ENCODE data around the gene SALL4.

- no peak for TF ChIP-seq CTCF (tag by site-specific recombination; IDR thresholded peaks at IDR 0.05)
- TF ChIP-seq, protein P1, sequence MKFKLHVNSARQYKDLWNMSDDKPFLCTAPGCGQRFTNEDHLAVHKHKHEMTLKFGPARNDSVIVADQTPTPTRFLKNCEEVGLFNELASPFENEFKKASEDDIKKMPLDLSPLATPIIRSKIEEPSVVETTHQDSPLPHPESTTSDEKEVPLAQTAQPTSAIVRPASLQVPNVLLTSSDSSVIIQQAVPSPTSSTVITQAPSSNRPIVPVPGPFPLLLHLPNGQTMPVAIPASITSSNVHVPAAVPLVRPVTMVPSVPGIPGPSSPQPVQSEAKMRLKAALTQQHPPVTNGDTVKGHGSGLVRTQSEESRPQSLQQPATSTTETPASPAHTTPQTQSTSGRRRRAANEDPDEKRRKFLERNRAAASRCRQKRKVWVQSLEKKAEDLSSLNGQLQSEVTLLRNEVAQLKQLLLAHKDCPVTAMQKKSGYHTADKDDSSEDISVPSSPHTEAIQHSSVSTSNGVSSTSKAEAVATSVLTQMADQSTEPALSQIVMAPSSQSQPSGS (tag by site-specific recombination; IDR thresholded peaks at IDR 0.05; ENCODE audit: low read depth) = no peak
- TF ChIP-seq ZNF629 (tag by site-specific recombination; IDR thresholded peaks at IDR 0.05) = no peak
- no peak for TF ChIP-seq REPIN1 (tag by site-specific recombination; IDR thresholded peaks at IDR 0.05; ENCODE audit: low read depth)
- TF ChIP-seq, protein P2, sequence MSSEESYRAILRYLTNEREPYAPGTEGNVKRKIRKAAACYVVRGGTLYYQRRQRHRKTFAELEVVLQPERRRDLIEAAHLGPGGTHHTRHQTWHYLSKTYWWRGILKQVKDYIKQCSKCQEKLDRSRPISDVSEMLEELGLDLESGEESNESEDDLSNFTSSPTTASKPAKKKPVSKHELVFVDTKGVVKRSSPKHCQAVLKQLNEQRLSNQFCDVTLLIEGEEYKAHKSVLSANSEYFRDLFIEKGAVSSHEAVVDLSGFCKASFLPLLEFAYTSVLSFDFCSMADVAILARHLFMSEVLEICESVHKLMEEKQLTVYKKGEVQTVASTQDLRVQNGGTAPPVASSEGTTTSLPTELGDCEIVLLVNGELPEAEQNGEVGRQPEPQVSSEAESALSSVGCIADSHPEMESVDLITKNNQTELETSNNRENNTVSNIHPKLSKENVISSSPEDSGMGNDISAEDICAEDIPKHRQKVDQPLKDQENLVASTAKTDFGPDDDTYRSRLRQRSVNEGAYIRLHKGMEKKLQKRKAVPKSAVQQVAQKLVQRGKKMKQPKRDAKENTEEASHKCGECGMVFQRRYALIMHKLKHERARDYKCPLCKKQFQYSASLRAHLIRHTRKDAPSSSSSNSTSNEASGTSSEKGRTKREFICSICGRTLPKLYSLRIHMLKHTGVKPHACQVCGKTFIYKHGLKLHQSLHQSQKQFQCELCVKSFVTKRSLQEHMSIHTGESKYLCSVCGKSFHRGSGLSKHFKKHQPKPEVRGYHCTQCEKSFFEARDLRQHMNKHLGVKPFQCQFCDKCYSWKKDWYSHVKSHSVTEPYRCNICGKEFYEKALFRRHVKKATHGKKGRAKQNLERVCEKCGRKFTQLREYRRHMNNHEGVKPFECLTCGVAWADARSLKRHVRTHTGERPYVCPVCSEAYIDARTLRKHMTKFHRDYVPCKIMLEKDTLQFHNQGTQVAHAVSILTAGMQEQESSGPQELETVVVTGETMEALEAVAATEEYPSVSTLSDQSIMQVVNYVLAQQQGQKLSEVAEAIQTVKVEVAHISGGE (tag by site-specific recombination; conservative IDR thresholded peaks at IDR 0.05; ENCODE audit: low read depth) = no peak
- no peak for TF ChIP-seq PBX3 (CRISPR knock-in tag; IDR thresholded peaks at IDR 0.05)
- no peak for TF ChIP-seq ZSCAN18 (tag by site-specific recombination; IDR thresholded peaks at IDR 0.05)
Measured at GRCh38 chr20:51848346-51848745, 46.0 kb upstream of the SALL4 start.

All from HEK293 (cell line).